Esophagus squamous epithelium (tissue), 5 donors: ENCODE results near the gene MOGAT3. TPM values are rescaled to one million over a fixed set of nuclear protein-coding genes. Genes with fewer than 3 reads are reported as not detected.
A peak's percentile ranks its signal among the peaks of the same experiment; 100 is the strongest.

Experiments used
- DNase-seq: peaks from one replicate; lab custom pipeline; 2025; lab: John Stamatoyannopoulos, UW
- H3K27ac ChIP-seq, 4 donors: fragments of 200-600 bp; sonication (generic); one replicate each; pipeline ENCODE4 v1.5.1; 2016 to 2019; ENCODE audit warnings: mild to moderate bottlenecking in 1 of 4
- H3K27me3 ChIP-seq, 4 donors: fragments of 200-600 bp; sonication (generic); 1 replicate in 3 of 4; 2 replicates in 1 of 4; pipeline versions ENCODE4 v1.5.1 to v1.6.0; 2017 to 2021; ENCODE audit warnings: antibody characterized with exemption in 1 of 4
- H3K36me3 ChIP-seq, 3 donors: fragments of 200-600 bp; sonication (generic); one replicate each; pipeline ENCODE4 v1.5.1; 2016 to 2019
- H3K4me1 ChIP-seq, 3 donors: fragments of 200-600 bp; sonication (generic); one replicate each; pipeline ENCODE4 v1.5.1; 2017 to 2019
- H3K4me3 ChIP-seq, 4 donors: fragments of 200-600 bp; sonication (generic); 1 replicate in 3 of 4; 2 replicates in 1 of 4; pipeline ENCODE4 v1.5.1; 2016 to 2019; ENCODE audit warnings: mild to moderate bottlenecking in 2 of 4, moderate library complexity in 1 of 4
- H3K9me3 ChIP-seq, 3 donors: fragments of 200-600 bp; sonication (generic); one replicate each; pipeline ENCODE4 v1.5.1; 2016 to 2019
- CTCF ChIP-seq, 6 experiments: fragments of 450-650 bp in 4 of 6; fragments of 200-600 bp in 2 of 6; sonication (generic) in 2 of 6; IDR thresholded peaks; one replicate each; pipeline ENCODE4 v1.5.1; 2016 to 2019; ENCODE audit warnings: antibody characterized with exemption in 6 of 6, mild to moderate bottlenecking in 4 of 6, moderate library complexity in 4 of 6
- POLR2A ChIP-seq, 4 donors: fragments of 450-650 bp; IDR thresholded peaks; one replicate each; pipeline ENCODE4 v1.6.1; 2017; ENCODE audit warnings: antibody characterized with exemption in 4 of 4, mild to moderate bottlenecking in 4 of 4, moderate library complexity in 3 of 4
- WGBS, 2 donors: methylation state at CpG; one replicate each; pipeline ENCODE4 v1.1.5; 2018; 5-methylcytosine and 5-hydroxymethylcytosine counted together
- intact Hi-C: fragments of 100-400 bp; cut with DNase I; formaldehyde crosslinking; loops from one replicate; pipeline ENCODE4 v1.15.0; 2022
- total RNA-seq, 4 donors: library from RNA; depleted of rRNA; stranded (reverse); fragments of >200 nt; gene quantifications; one replicate each; pipeline ENCODE4 v1.1.0, GENCODE V29; 2016
- donor health status: DM: yes; HTN: yes; CAD: no.

MOGAT3 gene
- total RNA-seq, 4 donors from 2014 or later = not detected

- Histone ChIP-seq H3K36me3 (no peaks in the 10 kb centered on the region), H3K9me3 (no peaks in the 10 kb centered on the region), H3K27me3 (peaks cover 11 to 100% (median 69%) of the 10 kb centered on the region in 4 donors), H3K4me3 (no peak overlapping the region), H3K4me1 (peaks cover 39 to 75% (median 42%) of the 10 kb centered on the region in 3 donors), H3K27ac (no peak overlapping the region)
- TF ChIP-seq CTCF (IDR thresholded peaks at IDR 0.05) = no peak
- no peak for TF ChIP-seq POLR2A (IDR thresholded peaks at IDR 0.05)
- 1 to 2% methylated on average over 16 to 17 of the region's 19 CpGs for WGBS, 2 donors
- intact Hi-C loops = no loop called here
- DNase-seq = no peak
Observed at GRCh38 chr7:101166909-101167644, 33.8 kb downstream of the MOGAT3 start.

GRCh38 chr7:101166648-101166908 lies 34.3 kb downstream of the MOGAT3 start:
- H3K27me3 ChIP-seq = peaks cover 9 to 100% (median 64%) of the 10 kb centered on the region in 4 donors
- H3K4me3 ChIP-seq = no peak overlapping the region
- DNase-seq = no peak
- intact Hi-C loops = no loop called here
- peaks cover 34 to 71% (median 40%) of the 10 kb centered on the region in 3 donors for H3K4me1 ChIP-seq
- no peaks in the 10 kb centered on the region for H3K9me3 ChIP-seq
- no peak overlapping the region for H3K27ac ChIP-seq
- no peak for TF ChIP-seq CTCF (IDR thresholded peaks at IDR 0.05)
- TF ChIP-seq POLR2A (IDR thresholded peaks at IDR 0.05) = no peak
- WGBS, 2 donors = 0 to 8% methylated on average over 2 to 4 of the region's 11 CpGs
- peaks cover 0 to 5% (median 0%) of the 10 kb centered on the region in 3 donors for H3K36me3 ChIP-seq

GRCh38 chr7:101165958-101166647 lies 34.7 kb downstream of the MOGAT3 start:
- Histone ChIP-seq H3K27me3 (peaks cover 9 to 100% (median 59%) of the 10 kb centered on the region in 4 donors), H3K4me1 (peaks cover 33 to 66% (median 40%) of the 10 kb centered on the region in 3 donors), H3K9me3 (no peaks in the 10 kb centered on the region), H3K36me3 (peaks cover 0 to 9% (median 0%) of the 10 kb centered on the region in 3 donors), H3K27ac (no peak overlapping the region), H3K4me3 (peak overlapping the region in 2 of 4 donors; percentile 5 to 50)
- WGBS, 2 donors = 3% methylated on average over 19 to 22 of the region's 38 CpGs
- intact Hi-C loops = no loop called here
- DNase-seq = no peak
- TF ChIP-seq CTCF (IDR thresholded peaks at IDR 0.05) = no peak
- TF ChIP-seq POLR2A (IDR thresholded peaks at IDR 0.05) = no peak

- H3K27me3 ChIP-seq = peaks cover 9 to 98% (median 51%) of the 10 kb centered on the region in 4 donors
- no peaks in the 10 kb centered on the region for H3K9me3 ChIP-seq
- peak within 1 kb of the TSS in 2 of 4 donors; percentile 5 to 60 for H3K4me3 ChIP-seq
- TF ChIP-seq POLR2A (IDR thresholded peaks at IDR 0.05) = no peak
- no peak for TF ChIP-seq CTCF (IDR thresholded peaks at IDR 0.05)
- 3 to 8% methylated on average over 26 to 51 of the region's 74 CpGs for WGBS, 2 donors
- peak; percentile 68 for DNase-seq
- H3K36me3 ChIP-seq = peaks cover 0 to 17% (median 2%) of the 10 kb centered on the region in 3 donors
- no peak within 1 kb of the TSS for H3K27ac ChIP-seq
- intact Hi-C loops = no loop called here
- peaks cover 33 to 58% (median 40%) of the 10 kb centered on the region in 3 donors for H3K4me1 ChIP-seq
Observed at GRCh38 chr7:101165075-101165957, 35.5 kb downstream of the MOGAT3 start, which contains the start of gene VGF. Gene VGF, minus strand, starts transcription at chr7:101165569. Its CDS starts 726 bp downstream, at chr7:101164843.
